Measurements from ENCODE around the gene PPA1.

GRCh38 chr10:70201105-70201504 lies 32.1 kb downstream of the PPA1 start:
- TF ChIP-seq CTCF (IDR thresholded peaks at IDR 0.05; ENCODE audit: insufficient read depth, low read length, poor library complexity, severe bottlenecking) (no peak), EZH2phosphoT487 (conservative IDR thresholded peaks at IDR 0.05; ENCODE audit: low read length) (no peak)
